PFSK-1 (cell line): ENCODE measurements around the gene PCSK2.

ENCODE experiments used
- FOXP2 ChIP-seq: optimal IDR thresholded peaks from 2 replicates; pipeline ENCODE3; 2011; ENCODE audit warnings: borderline replicate concordance, control low read depth, inconsistent platforms; ENCODE audit not compliant: insufficient read depth; ENCODE audit errors: extremely low read length, extremely low read depth
- POLR2AphosphoS5 ChIP-seq: IDR thresholded peaks from 2 replicates; pipeline ENCODE4 v1.6.1; 2012; ENCODE audit warnings: low read depth, mild to moderate bottlenecking, control low read depth, low read length, moderate library complexity
- SIN3A ChIP-seq: IDR thresholded peaks from 2 replicates; pipeline ENCODE4 v1.6.1; 2012; ENCODE audit warnings: mild to moderate bottlenecking, low read length, moderate library complexity, borderline replicate concordance; ENCODE audit not compliant: insufficient read depth
- TAF1 ChIP-seq: IDR thresholded peaks from 2 replicates; pipeline ENCODE4 v1.6.1; 2012; ENCODE audit warnings: low read length, control low read depth, borderline replicate concordance; ENCODE audit not compliant: insufficient read depth
- TF ChIP-seq, protein P1 (sequence below), 2 experiments: IDR thresholded peaks; 2 replicates each; pipeline versions ENCODE4 v1.6.1 to v1.8.0; 2011 to 2012; ENCODE audit warnings: low read depth in 2 of 2, low read length in 2 of 2, control low read depth in 1 of 2, inconsistent platforms in 1 of 2, mild to moderate bottlenecking in 1 of 2, moderate library complexity in 1 of 2; ENCODE audit not compliant: insufficient read depth in 1 of 2

Gene PCSK2

DNA sequence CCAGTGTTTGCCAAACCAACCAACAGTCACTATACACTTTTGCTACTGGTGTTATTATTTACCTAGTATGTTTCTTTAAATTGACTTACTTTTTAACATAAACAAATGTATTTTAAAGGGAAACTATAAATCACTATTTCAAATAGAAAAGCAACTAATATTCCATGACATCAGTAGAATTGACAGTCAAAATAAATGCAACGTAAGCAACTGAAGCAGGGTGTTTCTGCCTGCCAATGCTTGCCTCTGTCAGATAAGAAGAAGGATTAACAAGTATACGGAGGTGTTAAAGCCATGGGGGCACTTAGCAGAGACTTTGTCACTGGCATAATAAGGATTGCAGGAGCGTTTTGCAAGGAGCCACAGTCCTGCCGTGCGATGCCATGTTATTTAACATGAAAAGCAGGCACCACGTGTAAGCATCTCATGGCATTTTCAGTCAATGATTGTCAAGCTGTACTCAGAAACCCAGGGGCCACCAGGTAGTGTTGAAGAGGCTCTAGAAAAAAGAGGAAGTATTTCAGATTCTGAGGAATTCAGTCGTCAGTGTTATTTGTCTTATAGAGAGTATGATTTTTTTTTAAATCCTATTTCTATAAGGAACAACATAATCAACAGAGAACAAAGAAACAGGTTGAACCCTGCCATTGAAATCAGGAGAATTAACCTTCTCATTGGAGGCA, 172.6 kb downstream of the PCSK2 start:
- TF ChIP-seq, protein P1, sequence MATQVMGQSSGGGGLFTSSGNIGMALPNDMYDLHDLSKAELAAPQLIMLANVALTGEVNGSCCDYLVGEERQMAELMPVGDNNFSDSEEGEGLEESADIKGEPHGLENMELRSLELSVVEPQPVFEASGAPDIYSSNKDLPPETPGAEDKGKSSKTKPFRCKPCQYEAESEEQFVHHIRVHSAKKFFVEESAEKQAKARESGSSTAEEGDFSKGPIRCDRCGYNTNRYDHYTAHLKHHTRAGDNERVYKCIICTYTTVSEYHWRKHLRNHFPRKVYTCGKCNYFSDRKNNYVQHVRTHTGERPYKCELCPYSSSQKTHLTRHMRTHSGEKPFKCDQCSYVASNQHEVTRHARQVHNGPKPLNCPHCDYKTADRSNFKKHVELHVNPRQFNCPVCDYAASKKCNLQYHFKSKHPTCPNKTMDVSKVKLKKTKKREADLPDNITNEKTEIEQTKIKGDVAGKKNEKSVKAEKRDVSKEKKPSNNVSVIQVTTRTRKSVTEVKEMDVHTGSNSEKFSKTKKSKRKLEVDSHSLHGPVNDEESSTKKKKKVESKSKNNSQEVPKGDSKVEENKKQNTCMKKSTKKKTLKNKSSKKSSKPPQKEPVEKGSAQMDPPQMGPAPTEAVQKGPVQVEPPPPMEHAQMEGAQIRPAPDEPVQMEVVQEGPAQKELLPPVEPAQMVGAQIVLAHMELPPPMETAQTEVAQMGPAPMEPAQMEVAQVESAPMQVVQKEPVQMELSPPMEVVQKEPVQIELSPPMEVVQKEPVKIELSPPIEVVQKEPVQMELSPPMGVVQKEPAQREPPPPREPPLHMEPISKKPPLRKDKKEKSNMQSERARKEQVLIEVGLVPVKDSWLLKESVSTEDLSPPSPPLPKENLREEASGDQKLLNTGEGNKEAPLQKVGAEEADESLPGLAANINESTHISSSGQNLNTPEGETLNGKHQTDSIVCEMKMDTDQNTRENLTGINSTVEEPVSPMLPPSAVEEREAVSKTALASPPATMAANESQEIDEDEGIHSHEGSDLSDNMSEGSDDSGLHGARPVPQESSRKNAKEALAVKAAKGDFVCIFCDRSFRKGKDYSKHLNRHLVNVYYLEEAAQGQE (IDR thresholded peaks at IDR 0.05; ENCODE audit: insufficient read depth in 1 of 2, low read depth in 2 of 2, low read length in 2 of 2) = no peak
- TF ChIP-seq SIN3A (no peak), TAF1 (no peak), FOXP2 (no peak), POLR2AphosphoS5 (no peak)

DNA sequence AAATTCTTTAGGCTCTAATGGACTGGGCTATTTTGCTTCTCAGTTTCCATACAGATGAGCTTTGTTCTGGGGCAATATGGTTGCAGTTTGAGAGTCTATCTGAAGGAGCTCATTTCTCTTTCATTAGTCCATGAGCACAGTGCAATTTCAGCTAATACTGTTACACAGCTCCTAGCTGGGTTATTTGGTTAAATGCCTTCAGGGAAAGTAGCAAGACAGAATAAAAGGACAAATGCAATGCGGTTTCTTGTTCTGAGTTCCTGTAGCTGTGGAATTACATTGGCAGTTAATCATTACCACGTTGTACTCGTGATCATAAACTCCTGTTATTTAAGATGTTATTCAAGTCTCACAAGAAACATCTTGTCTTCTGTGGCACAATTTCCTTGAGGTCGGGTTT, 176.6 kb downstream of the PCSK2 start:
- TF ChIP-seq TAF1 = no peak

DNA sequence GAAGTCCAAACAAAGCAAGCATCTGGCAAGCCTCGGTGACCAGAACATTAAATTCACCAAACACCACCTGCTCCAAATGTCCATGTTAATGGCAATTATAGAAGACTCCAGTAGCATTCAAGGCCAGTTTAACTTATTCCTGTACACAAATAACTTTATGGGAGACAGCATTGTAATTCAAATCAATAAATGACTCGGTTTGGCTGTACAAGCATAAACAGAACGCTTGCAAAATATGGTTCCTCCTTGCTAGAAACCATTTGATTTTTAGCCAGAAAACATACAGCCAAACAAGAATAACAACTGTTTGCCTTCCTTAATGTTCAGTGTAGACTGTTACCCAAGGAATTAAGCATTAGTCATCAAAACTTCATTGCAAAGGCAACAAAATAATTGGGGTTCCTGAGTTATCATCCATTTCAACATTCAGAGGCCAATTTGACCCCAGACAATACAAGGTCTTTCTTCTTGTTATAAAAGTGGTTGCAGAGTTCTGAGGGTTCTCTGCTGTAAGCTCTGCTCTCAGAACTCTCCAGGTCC, 179.3 kb downstream of the PCSK2 start:
- TF ChIP-seq, protein P1 (IDR thresholded peaks at IDR 0.05; ENCODE audit: insufficient read depth in 1 of 2, low read depth in 2 of 2, low read length in 2 of 2) = no peak
- no peak for TF ChIP-seq FOXP2

DNA sequence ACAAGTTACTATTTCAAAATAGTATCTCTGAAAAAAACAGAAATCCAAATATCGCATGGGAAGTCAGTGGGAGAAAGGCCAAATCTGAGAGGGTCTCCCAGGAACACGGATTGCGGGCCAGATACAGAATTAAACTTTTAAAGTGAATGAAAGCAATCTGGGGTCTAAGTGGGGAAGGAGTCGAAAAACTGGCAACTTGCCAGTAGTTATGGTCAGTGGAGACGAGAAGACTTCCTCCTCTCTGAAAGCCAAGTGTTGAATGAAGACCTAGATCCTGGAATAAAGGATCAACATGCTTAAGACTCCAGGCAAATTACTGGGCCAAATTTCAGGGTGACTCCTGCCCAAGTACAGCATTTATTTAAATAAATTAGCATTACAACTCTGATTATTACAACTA, 180.7 kb downstream of the PCSK2 start:
- TF ChIP-seq TAF1 = no peak
- TF ChIP-seq FOXP2 = no peak
- TF ChIP-seq, protein P1 (IDR thresholded peaks at IDR 0.05; ENCODE audit: insufficient read depth in 1 of 2, low read depth in 2 of 2, low read length in 2 of 2) = no peak
- no peak for TF ChIP-seq SIN3A
- TF ChIP-seq POLR2AphosphoS5 = no peak

DNA sequence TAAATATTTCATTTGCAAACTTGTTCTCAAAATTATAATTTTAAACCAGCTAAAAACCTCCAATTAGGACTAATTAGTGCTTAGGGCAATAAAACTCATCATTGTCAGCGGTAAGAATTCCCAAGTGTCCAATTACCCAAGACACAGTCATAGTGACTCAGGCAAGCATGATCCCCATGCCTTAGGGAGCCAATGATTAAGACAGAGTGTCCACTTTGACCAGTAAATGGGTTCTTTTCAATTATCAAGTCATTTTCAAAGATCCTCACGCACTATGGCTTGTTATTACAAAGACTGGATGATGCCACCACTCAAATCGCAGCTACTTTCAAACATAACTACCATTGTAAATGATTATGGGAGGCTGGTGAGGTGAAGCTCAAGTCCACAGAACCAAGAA, 190.4 kb downstream of the PCSK2 start:
- no peak for TF ChIP-seq FOXP2
- TF ChIP-seq POLR2AphosphoS5 = no peak
- TF ChIP-seq, protein P1 (IDR thresholded peaks at IDR 0.05; ENCODE audit: insufficient read depth in 1 of 2, low read depth in 2 of 2, low read length in 2 of 2) = no peak
- no peak for TF ChIP-seq TAF1
- no peak for TF ChIP-seq SIN3A
